COR-L47 (cell line): ENCODE measurements around the gene PEF1.

Experiments
- DNase-seq: peaks from one replicate; lab custom pipeline; 2025; lab: John Stamatoyannopoulos, UW

The PEF1 gene

GRCh38 chr1:31653717-31654473 lies 9.2 kb upstream of the PEF1 start:
- DNase-seq = no peak

- no peak for DNase-seq
These were observed 8.3 kb upstream of the PEF1 start for GRCh38 chr1:31652891-31653499.

DNA sequence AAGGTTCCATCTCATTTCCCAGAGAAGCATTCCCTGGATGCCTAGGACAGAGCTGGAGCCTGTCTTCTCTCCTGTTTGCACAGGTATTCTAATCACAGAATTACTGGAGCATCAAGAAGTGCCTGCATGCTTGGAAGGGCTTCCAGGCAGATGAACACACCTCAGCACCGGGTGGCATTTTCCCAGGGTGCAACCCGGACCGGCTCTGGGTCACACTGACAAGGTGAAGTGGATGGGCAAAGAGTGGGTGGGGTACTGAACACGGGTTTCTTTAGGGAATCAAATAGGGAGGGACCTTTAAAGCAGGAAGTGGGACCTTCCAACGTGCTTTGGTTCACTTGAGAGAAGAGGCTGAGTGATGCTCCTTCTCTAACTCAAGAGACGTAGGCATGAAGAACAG lies 7.1 kb upstream of the PEF1 start:
- DNase-seq = no peak

DNA sequence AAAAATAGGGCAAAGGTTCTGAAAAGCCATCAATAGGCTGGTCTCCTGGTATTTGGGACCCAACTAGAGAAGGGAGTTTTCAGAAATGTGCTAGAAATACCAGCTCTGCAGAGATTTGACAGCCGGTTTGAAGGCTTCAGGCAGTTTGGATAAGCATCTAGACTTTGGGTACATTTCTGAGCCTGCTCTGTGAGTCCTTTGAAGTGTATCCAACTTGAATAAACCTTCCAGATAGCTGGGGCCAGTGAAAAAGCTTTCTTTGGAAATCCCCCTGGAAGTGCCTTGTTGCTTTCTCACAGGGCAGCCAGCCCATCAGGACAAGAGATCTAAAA lies 6.4 kb upstream of the PEF1 start:
- no peak for DNase-seq

GRCh38 chr1:31650161-31651088 lies 5.7 kb upstream of the PEF1 start:
- no peak for DNase-seq

DNA sequence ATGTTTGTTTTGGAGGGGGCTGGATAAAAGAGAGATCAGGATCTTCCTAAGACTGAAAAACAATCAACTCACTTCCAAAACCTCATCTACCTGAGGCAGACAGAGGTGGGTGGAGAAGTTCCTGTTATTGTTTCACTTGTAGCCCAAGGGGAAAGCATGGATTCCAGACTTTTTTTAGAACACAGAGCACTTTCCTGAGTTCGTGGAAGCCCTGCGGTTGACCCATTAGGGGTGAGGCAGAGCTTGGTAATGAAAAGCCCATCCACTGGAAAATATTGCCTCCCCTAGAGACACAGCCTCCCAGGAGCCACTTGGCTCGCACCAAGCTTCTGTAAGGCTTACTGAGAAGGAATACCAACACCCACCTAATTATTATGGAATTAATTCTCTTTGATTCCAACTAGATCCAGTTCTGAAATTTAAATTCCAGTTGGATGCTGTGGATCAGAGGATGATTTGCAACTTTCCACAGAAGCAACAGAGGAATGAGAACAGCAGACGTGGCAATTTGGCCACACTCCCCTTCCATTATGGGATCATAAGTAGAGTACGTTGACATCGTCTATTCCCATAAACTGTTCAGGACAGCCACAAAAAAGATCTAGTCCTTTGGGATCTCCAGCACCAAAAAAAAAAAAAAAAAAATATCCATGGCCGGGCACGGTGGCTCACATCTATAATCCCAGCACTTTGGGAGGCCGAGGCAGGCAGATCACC lies 4.1 kb upstream of the PEF1 start:
- DNase-seq = no peak

DNA sequence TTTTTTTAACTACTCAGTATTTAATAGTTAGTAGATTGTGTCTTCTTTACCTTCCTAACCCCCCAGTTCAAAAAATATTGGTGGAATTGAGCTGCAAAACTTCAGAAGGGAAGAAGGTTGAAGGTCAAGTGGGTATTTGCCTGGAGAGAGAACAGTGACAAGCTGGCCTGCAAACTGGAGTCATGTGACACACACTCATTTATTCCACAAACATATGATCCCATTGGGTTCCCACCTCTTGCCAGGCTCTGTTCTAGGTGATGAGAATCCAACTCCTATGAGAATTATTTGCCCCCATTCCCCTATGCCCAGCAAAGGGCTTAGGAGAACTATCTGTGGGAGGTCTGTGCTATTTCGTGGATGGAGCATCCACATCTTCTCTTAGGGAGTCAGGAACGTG lies 3.5 kb upstream of the PEF1 start:
- DNase-seq = no peak

- DNase-seq = no peak
These were observed 2.4 kb upstream of the PEF1 start for GRCh38 chr1:31647106-31647505.

GRCh38 chr1:31646259-31646960 lies 1.7 kb upstream of the PEF1 start:
- no peak for DNase-seq

- no peak for DNase-seq
These were observed 545 bp upstream of the PEF1 start for GRCh38 chr1:31645274-31645568.

GRCh38 chr1:31643976-31644559 lies 608 bp downstream of the PEF1 start:
- DNase-seq = no peak

GRCh38 chr1:31642897-31643296 lies 1.8 kb downstream of the PEF1 start:
- no peak for DNase-seq

DNA sequence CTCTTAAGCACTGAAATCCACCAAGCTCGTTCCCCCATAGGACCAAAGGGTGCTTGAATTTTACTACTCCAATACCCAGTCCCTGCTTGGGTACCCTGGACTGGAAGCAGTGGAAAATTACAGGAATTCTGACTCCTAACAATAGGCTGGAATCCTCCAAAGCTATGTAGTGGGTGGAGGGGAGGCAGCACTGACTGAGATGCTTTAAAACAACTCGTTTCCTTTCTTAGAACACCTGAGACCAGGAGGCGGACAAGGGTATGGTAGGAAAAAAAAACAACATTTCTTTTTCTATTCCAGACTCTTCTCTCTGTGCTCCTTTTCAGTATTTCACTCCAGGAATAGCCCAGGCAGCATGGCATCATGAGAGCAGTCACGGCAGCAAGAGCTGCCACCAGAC lies 2.3 kb downstream of the PEF1 start:
- no peak for DNase-seq

- no peak for DNase-seq
These were observed 3.7 kb downstream of the PEF1 start for GRCh38 chr1:31640964-31641363.

- no peak for DNase-seq
These were observed 4.5 kb downstream of the PEF1 start for GRCh38 chr1:31640179-31640578.

DNA sequence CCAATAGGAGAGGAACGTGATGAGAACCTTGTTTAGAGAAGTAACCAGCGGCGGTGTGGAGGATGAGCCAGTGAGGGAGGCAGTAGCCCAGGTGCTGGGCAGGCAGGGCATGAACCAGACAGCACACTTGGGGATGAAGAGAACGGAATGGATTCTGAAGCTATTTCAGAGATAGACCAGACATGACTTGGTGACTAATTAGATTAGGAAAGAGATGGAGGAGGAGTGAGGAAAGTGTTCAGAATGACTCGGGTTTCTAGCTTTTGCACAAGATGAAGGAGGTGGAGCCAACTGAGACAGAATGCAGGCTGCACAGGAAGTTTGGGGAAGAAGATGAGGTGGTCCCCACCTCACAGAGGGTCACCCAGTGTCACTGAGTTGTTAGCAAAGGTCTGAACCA lies 5.1 kb downstream of the PEF1 start:
- DNase-seq = no peak

- peak; percentile 49 for DNase-seq
These were observed 6.6 kb downstream of the PEF1 start for GRCh38 chr1:31637915-31638673.

- DNase-seq = no peak
These were observed 11.6 kb downstream of the PEF1 start for GRCh38 chr1:31633117-31633516.

- DNase-seq = no peak
These were observed 12.0 kb downstream of the PEF1 start for GRCh38 chr1:31632649-31633048.

DNA sequence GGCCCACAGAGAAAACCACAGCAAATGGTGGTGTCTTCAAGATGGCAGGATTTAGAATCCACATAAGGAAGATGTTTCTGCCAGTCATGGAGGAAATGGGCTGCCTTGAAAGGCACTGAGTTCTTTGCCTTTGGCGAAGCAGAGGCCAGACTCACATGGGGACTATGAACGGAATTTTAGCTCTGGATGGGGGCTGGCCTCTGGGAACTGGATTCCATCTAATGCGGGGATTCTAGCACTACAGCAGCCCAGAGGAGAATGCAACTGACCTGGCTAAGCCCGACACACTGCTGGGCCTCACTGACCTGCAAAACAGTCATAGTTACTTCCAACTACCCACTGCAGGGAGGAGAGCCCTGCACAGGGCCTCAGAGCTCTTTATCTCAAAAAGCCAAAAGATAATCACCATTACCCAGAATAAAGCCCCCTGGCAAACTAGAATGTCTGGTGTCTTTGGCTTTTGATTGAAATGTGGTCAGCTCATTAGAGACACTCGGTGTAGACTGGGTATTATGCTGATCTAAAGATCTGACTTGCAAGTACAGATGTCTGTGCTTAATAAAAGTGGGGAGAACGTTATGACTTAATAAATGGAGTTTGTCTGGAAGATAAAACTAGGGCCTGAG lies 15.6 kb downstream of the PEF1 start:
- DNase-seq = no peak
